Measurements from ENCODE around the gene SNCAIP.
"Not testable (repeated sequence)": the region's sequence is repeated elsewhere in the genome, so short reads cannot be mapped to it uniquely, and the experiment has no call there.

The SNCAIP gene

DNA sequence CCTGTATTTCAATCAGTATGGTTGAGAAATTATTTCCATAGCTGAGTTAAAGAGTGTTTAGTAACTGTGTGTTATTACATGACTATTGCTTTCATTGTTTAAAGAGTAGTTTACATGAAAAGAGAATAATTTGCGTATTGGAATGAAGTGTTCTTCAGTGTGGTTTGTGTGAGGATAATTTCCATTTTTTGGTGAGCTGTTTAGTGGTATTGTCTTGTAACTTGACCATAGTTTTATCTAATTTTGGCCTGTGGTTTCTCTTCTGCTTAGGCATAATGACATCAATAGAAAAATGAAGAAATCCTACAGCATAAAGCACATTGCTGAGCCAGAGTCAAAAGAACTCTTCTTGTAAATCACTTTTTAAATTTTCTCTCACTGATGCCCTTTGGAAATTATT is 151.2 kb downstream of the SNCAIP start:
- no peak for DNase-seq (ENCODE audit: low read depth in 2 of 2, low spot score in 1 of 2)

- no peak for DNase-seq (ENCODE audit: low read depth in 2 of 2, low spot score in 1 of 2)
These were observed 152.2 kb downstream of the SNCAIP start for GRCh38 chr5:122464191-122464590.

GRCh38 chr5:122465031-122465577 is 153.1 kb downstream of the SNCAIP start:
- no peak for DNase-seq (ENCODE audit: low read depth in 2 of 2, low spot score in 1 of 2)

- DNase-seq (ENCODE audit: low read depth in 2 of 2, low spot score in 1 of 2): no peak
These were observed 154.0 kb downstream of the SNCAIP start for GRCh38 chr5:122465994-122466393.

- no peak for DNase-seq (ENCODE audit: low read depth in 2 of 2, low spot score in 1 of 2)
These were observed 156.5 kb downstream of the SNCAIP start for GRCh38 chr5:122468351-122469116.

GRCh38 chr5:122469384-122469919 is 157.4 kb downstream of the SNCAIP start:
- no peak for DNase-seq (ENCODE audit: low read depth in 2 of 2, low spot score in 1 of 2)

DNA sequence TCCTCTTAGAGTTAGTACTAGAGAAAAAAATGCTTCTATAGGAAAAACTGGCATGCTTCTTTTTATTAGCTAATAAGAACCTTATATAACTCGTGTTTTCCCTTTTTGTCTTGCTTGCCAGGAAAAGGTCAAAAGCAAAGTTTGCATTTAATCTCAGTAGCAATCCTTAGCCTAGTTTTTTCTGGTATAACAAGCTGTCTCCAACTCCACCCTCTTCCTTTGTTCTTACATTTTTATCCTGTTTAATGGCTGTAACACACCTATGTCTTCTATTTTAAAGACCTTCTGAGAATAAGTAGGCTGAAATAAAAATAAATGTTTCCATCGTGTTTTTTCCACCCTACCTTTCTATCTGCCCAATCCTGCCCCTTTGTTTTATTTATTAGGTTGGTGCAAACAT is 158.3 kb downstream of the SNCAIP start:
- DNase-seq (ENCODE audit: low read depth in 2 of 2, low spot score in 1 of 2): no peak

DNA sequence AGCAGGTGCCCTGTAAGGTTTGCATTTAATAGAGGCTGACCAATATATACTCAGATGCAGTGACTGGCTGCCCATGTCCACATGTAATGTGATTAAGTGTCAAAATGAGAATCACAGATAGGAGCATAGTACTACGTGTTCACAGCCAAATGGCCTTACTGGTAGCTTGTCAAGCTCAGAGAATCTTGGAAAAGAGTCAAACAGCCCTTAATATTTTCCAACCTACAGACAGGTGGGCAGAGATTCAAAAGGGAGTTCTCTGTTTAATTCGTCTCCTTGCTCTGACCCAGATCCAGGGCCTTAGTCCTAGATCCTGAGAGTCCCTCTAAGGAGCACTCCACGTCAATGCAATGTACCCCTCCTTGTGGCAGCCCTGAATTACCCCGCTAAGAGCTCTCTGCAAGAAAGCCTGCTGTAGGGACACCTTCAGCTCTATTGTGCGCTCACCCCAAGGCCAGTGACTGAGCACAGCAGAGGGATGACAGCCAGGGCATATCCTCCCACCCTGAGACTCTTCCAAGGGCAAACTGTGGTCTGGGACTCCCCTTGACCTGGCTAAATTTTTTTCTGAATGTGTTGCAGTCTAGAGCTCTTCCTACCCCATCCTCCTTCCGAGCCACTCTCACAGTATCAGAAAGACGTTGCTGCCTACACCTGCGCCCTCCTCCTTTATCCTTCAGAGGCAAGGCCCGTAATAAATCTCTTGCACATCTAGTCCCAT is 159.2 kb downstream of the SNCAIP start:
- no peak for DNase-seq (ENCODE audit: low read depth in 2 of 2, low spot score in 1 of 2)

GRCh38 chr5:122471752-122472061 is 159.7 kb downstream of the SNCAIP start:
- no peak for DNase-seq (ENCODE audit: low read depth in 2 of 2, low spot score in 1 of 2)

DNA sequence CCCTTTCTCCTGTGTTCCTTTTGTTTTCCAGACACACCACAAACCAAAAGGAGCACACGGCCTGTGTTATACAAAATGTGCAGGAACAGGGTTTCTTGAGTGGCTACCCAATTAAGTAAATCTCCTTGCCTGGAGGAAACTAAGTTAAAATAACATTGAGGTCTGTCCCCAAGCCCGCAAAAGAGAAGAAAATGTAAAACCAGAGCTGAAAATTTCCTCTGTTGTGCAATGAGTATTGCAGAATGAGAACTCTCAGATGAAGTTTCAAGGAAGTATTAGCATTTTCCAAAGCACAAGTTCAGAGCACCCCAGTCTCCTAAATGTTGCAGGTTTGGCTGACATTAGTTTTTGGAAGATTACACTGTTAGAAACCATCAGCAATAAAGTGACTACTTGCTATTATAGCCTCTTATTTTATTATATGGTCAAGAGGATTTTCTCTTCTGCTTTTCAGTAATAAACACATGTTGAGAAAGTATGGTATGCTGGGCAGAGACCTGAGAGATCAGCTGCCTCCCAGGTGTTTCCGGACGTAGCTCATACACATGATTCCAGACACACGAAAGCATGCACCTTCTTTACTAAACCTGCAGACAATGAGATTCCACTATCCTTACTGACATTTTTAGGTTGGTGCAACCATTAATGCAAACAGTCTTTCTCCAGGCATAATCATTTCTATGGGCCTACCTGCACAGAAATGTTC is 161.3 kb downstream of the SNCAIP start:
- DNase-seq (ENCODE audit: low read depth in 2 of 2, low spot score in 1 of 2): no peak

DNA sequence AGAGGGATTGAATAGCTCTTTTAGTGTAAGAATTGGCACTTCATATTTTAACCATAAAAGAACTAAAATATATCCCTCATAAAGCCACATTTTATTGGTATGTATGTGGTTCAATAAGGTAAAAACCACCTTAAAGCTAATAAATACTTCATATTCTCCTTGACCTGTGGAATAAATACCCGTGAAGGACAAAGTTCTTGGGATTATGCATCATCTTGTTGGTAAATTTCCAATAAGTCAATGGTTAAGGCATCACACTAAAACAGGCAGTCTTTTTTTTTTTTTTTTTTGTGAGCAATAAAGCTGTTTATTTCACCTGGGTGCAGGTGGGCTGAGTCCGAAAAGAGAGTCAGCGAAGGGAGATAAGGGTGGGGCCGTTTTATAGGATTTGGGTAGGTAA is 161.9 kb downstream of the SNCAIP start:
- no peak for DNase-seq (ENCODE audit: low read depth in 2 of 2, low spot score in 1 of 2)

GRCh38 chr5:122478741-122479442 is 166.9 kb downstream of the SNCAIP start:
- no peak for DNase-seq (ENCODE audit: low read depth in 2 of 2, low spot score in 1 of 2)

DNA sequence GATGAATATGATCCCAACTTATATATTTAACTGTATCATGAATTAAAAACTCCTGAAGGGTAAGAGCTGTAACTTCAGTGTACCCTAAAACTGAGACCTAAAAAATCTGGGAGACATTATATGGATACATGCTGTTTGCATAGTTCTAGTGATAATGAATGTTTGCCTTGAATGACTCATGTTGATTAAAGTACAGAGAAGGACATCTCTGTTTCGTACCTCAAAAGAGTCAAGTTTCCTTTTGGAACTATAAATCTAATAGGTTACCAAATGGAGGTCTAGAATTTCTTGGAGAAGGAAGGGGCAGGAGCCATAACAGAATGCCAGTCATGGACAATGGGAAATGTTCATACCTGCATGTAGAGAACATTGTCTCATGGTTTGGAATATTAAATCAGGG is 168.1 kb downstream of the SNCAIP start:
- no peak for DNase-seq (ENCODE audit: low read depth in 2 of 2, low spot score in 1 of 2)

DNA sequence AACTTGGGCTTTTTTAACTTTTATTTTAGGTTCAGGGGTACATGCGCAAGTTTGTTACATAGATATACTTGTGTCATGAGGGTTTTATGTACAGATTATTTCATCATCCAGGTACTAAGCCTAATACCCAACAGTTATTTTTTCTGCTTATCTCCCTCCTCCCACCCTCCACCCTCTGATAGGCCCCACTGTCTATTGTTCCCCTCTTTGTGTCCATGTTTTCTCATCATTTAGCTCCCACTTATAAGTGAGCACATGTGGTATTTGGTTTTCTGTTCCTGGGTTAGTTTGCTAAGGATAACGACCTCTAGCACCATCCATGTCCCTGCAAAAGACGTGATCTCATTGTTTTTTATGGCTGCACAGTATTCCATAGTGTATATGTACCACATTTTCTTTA is 172.1 kb downstream of the SNCAIP start:
- no peak for DNase-seq (ENCODE audit: low read depth in 2 of 2, low spot score in 1 of 2)

- no peak for DNase-seq (ENCODE audit: low read depth in 2 of 2, low spot score in 1 of 2)
These were observed 173.2 kb downstream of the SNCAIP start for GRCh38 chr5:122485226-122485625.

- not testable (repeated sequence) for DNase-seq (ENCODE audit: low read depth in 2 of 2, low spot score in 1 of 2)
These were observed 174.6 kb downstream of the SNCAIP start for GRCh38 chr5:122486616-122487015.

- no peak for DNase-seq (ENCODE audit: low read depth in 2 of 2, low spot score in 1 of 2)
These were observed 178.7 kb downstream of the SNCAIP start for GRCh38 chr5:122490718-122491117.

DNA sequence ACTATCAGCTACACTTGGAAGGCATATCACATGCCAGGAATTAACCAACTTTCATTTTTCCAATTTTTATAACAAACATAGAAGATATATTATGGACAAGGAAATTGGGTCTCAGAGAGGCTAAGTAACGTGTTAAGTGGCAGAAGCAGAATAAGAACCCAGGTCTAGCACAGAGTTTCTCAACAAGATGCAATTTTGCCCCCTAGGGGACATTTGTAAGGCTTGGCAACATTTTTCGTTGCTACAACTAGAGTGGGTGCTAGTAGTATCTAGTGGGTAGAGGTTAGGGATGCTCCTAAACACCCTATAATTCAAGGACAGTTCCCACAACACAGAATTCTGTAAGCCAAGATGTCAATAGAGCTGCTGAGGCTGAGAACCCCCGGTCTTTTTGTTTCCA is 180.6 kb downstream of the SNCAIP start:
- DNase-seq (ENCODE audit: low read depth in 2 of 2, low spot score in 1 of 2): no peak

DNA sequence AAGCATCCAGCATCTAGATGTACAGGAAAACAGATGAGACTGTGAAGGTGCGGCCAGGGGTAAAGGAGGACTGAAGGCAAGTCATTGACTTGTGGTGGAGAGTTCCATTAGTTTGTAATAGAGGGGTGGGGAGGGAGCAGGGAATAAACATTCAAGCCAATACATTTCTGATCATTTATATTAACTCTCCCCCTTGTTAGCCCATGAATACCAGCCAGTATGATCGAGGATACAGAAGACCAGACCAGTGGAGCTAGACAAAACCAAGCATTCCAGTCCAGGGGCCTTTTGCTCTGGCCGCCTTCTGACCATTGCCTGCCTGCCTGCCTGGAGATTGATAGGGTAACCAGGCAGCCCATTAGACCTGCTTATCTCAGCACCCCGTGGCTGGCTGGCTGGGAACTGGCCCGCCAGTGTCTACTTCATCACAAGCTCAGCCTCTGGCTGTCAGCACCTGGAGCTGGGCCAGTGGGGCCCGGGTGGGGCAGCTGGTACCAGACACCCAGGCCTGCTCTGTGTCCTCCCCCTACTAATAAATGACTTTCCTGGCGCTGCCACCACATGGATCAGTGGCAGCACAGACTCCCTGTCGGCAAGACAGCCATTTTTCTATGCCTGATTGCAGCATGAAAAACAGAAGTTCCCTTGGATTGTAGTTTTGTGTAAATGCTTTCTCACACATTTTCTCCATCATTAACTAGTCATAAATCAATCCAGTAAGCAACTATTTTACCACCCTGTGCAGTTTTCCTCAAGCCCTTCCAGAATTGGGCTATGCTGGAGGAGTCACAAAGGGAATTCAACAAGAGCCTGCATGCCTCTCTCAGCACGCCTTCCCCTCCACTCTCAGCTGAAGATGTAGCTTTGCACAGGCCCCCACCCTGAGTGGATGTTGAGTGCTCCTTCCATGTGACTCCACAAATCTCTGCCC is 181.3 kb downstream of the SNCAIP start:
- no peak for DNase-seq (ENCODE audit: low read depth in 2 of 2, low spot score in 1 of 2)

DNA sequence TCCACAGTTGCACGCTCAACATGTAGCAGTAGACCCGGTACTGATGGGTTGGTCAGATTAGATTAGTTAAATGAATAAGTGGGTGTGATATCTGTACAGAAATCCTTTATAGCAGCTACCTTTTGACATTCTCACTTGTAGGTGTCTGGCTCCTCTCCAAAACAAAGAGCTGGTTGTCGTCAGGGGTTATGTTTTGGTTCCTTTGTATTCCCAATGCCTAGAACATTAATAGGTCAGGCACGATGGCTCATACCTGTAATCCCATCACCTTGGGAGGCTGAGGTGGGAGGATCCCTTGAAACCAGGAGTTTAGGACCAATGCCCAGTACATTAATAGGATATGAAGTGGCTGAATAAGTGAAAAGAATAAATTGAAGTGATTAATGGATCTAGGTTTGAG is 182.1 kb downstream of the SNCAIP start:
- DNase-seq (ENCODE audit: low read depth in 2 of 2, low spot score in 1 of 2): no peak
